BLaER1 (cell line): ENCODE results near the gene SUPV3L1.
"Not testable (repeated sequence)": the region's sequence is repeated elsewhere in the genome, so short reads cannot be mapped to it uniquely, and the experiment has no call there.

ENCODE experiments used
- H3K27ac ChIP-seq: shearing (Covaris generic); formaldehyde crosslinking; 2 replicates; pipeline ENCODE4 v1.8.1; 2022
- H3K27me3 ChIP-seq: shearing (Covaris generic); formaldehyde crosslinking; 2 replicates; pipeline ENCODE4 v1.8.1; 2022
- H3K36me3 ChIP-seq: shearing (Covaris generic); formaldehyde crosslinking; 2 replicates; pipeline ENCODE4 v1.8.1; 2022
- H3K4me1 ChIP-seq: shearing (Covaris generic); formaldehyde crosslinking; 2 replicates; pipeline ENCODE4 v1.8.1; 2022
- H3K4me2 ChIP-seq: shearing (Covaris generic); formaldehyde crosslinking; 2 replicates; pipeline ENCODE4 v1.8.1; 2022
- H3K4me3 ChIP-seq: shearing (Covaris generic); formaldehyde crosslinking; 2 replicates; pipeline ENCODE4 v1.8.1; 2022
- H3K9ac ChIP-seq: shearing (Covaris generic); formaldehyde crosslinking; 2 replicates; pipeline ENCODE4 v1.8.1; 2022
- H3K9me3 ChIP-seq: shearing (Covaris generic); formaldehyde crosslinking; 2 replicates; pipeline ENCODE4 v1.8.1; 2022
- H4K20me1 ChIP-seq: shearing (Covaris generic); formaldehyde crosslinking; 2 replicates; pipeline ENCODE4 v1.8.1; 2022
- Cebpa-rat ChIP-seq: shearing (Covaris generic); IDR thresholded peaks from 2 replicates; pipeline ENCODE4 v1.8.1; 2022

SUPV3L1 gene

GRCh38 chr10:69153227-69153626 is 26.8 kb upstream of the SUPV3L1 start:
- Histone ChIP-seq H3K27me3 (no peaks in the 10 kb centered on the region), H3K9ac (no peak overlapping the region), H4K20me1 (peaks cover 76% of the 10 kb centered on the region), H3K4me3 (no peak overlapping the region), H3K27ac (no peak overlapping the region), H3K9me3 (no peaks in the 10 kb centered on the region), H3K4me1 (peaks cover 12% of the 10 kb centered on the region), H3K36me3 (peaks cover 20% of the 10 kb centered on the region), H3K4me2 (no peak overlapping the region)
- TF ChIP-seq Cebpa-rat, result no peak

- no peak for TF ChIP-seq Cebpa-rat
- Histone ChIP-seq H3K9me3 (no peaks in the 10 kb centered on the region), H3K9ac (no peak overlapping the region), H3K4me1 (no peaks in the 10 kb centered on the region), H3K4me3 (no peak overlapping the region), H3K27me3 (no peaks in the 10 kb centered on the region), H3K4me2 (no peak overlapping the region), H3K27ac (no peak overlapping the region), H4K20me1 (peaks cover 17% of the 10 kb centered on the region; the same call in 1 of the 2 replicates), H3K36me3 (peaks cover 79% of the 10 kb centered on the region)
Measured at GRCh38 chr10:69160809-69161241, 19.2 kb upstream of the SUPV3L1 start.

- Histone ChIP-seq H3K4me2 (no peak overlapping the region), H4K20me1 (no peaks in the 10 kb centered on the region), H3K9me3 (no peaks in the 10 kb centered on the region), H3K27me3 (no peaks in the 10 kb centered on the region), H3K9ac (no peak overlapping the region), H3K4me1 (no peaks in the 10 kb centered on the region), H3K4me3 (no peak overlapping the region), H3K27ac (no peak overlapping the region), H3K36me3 (peaks cover 85% of the 10 kb centered on the region)
- TF ChIP-seq Cebpa-rat, result no peak
Measured at GRCh38 chr10:69168493-69168892, 11.5 kb upstream of the SUPV3L1 start.

GRCh38 chr10:69172241-69172982 is 7.6 kb upstream of the SUPV3L1 start:
- Histone ChIP-seq H3K27ac (no peak overlapping the region), H3K4me3 (no peak overlapping the region), H4K20me1 (no peaks in the 10 kb centered on the region), H3K36me3 (peaks cover 56% of the 10 kb centered on the region), H3K4me1 (no peaks in the 10 kb centered on the region), H3K4me2 (no peak overlapping the region), H3K27me3 (no peaks in the 10 kb centered on the region), H3K9me3 (no peaks in the 10 kb centered on the region), H3K9ac (no peak overlapping the region)
- TF ChIP-seq Cebpa-rat, result no peak

GRCh38 chr10:69175326-69175725 is 4.7 kb upstream of the SUPV3L1 start:
- H3K27me3 ChIP-seq, result not testable (repeated sequence)

GRCh38 chr10:69176823-69177222 is 3.2 kb upstream of the SUPV3L1 start:
- H3K4me1 ChIP-seq, result peaks cover 19% of the 10 kb centered on the region
- no peak for TF ChIP-seq Cebpa-rat

More at GRCh38 chr10:69175326-69175725, 4.7 kb upstream of the SUPV3L1 start:
- not testable (repeated sequence) for H4K20me1 ChIP-seq, H3K4me1 ChIP-seq, H3K9me3 ChIP-seq, H3K4me3 ChIP-seq, H3K27ac ChIP-seq, H3K4me2 ChIP-seq, H3K9ac ChIP-seq
- H3K36me3 ChIP-seq, result peaks cover 35% of the 10 kb centered on the region

GRCh38 chr10:69179089-69179742 is 818 bp upstream of the SUPV3L1 start:
- Histone ChIP-seq H3K36me3 (peaks cover 19% of the 10 kb centered on the region), H3K4me3 (peak overlapping the region; percentile 94), H3K27ac (peak overlapping the region; percentile 96), H3K9ac (peak overlapping the region; percentile 98), H3K4me2 (peak overlapping the region; percentile 98), H3K4me1 (peaks cover 27% of the 10 kb centered on the region), H4K20me1 (peaks cover 39% of the 10 kb centered on the region), H3K27me3 (no peaks in the 10 kb centered on the region), H3K9me3 (no peaks in the 10 kb centered on the region)
- peak; percentile 24; the same call in 1 of the 2 replicates for TF ChIP-seq Cebpa-rat

More at GRCh38 chr10:69176823-69177222, 3.2 kb upstream of the SUPV3L1 start:
- Histone ChIP-seq H3K4me3 (no peak overlapping the region), H3K9ac (no peak overlapping the region), H3K27me3 (no peaks in the 10 kb centered on the region), H3K27ac (no peak overlapping the region), H4K20me1 (peaks cover 15% of the 10 kb centered on the region), H3K9me3 (no peaks in the 10 kb centered on the region), H3K4me2 (no peak overlapping the region), H3K36me3 (peaks cover 20% of the 10 kb centered on the region)

GRCh38 chr10:69180525-69181204 is 631 bp downstream of the SUPV3L1 start:
- Histone ChIP-seq H4K20me1 (peaks cover 53% of the 10 kb centered on the region), H3K9me3 (no peaks in the 10 kb centered on the region), H3K4me3 (peak overlapping the region; percentile 94), H3K36me3 (peaks cover 33% of the 10 kb centered on the region), H3K4me2 (peak overlapping the region; percentile 98), H3K27ac (peak overlapping the region; percentile 96), H3K9ac (peak overlapping the region; percentile 98), H3K27me3 (no peaks in the 10 kb centered on the region), H3K4me1 (peaks cover 27% of the 10 kb centered on the region)
- TF ChIP-seq Cebpa-rat, result no peak

GRCh38 chr10:69181433-69181832 is 1.4 kb downstream of the SUPV3L1 start:
- no peaks in the 10 kb centered on the region for H3K9me3 ChIP-seq
- peak overlapping the region; percentile 98 for H3K9ac ChIP-seq
- H3K4me1 ChIP-seq, result peaks cover 27% of the 10 kb centered on the region
- H3K36me3 ChIP-seq, result peaks cover 40% of the 10 kb centered on the region
- peaks cover 61% of the 10 kb centered on the region for H4K20me1 ChIP-seq
- H3K4me2 ChIP-seq, result peak overlapping the region; percentile 98
- no peak overlapping the region for H3K27ac ChIP-seq
- peak overlapping the region; percentile 94 for H3K4me3 ChIP-seq
- no peaks in the 10 kb centered on the region for H3K27me3 ChIP-seq
- TF ChIP-seq Cebpa-rat, result no peak

- 0 out of 2 replicates have a peak overlapping the region, but pooled peaks have one; percentile 20 for H3K9ac ChIP-seq
- no peak overlapping the region for H3K4me3 ChIP-seq
- no peaks in the 10 kb centered on the region for H3K9me3 ChIP-seq
- H3K27me3 ChIP-seq, result no peaks in the 10 kb centered on the region
- H3K4me1 ChIP-seq, result peaks cover 27% of the 10 kb centered on the region
- peaks cover 67% of the 10 kb centered on the region for H4K20me1 ChIP-seq
- no peak overlapping the region for H3K27ac ChIP-seq
- H3K36me3 ChIP-seq, result peaks cover 46% of the 10 kb centered on the region
- no peak overlapping the region for H3K4me2 ChIP-seq
- no peak for TF ChIP-seq Cebpa-rat
Measured at GRCh38 chr10:69182005-69182404, 2.0 kb downstream of the SUPV3L1 start.
